SIG-M5 treated with dmso at 0.1 percent for 504 hours (cell line): ENCODE data around the gene TTC28.
"Not testable (repeated sequence)": the region's sequence is repeated elsewhere in the genome, so short reads cannot be mapped to it uniquely, and the experiment has no call there.

Experiments
- DNase-seq: peaks from one replicate; lab custom pipeline; 2025; ENCODE audit not compliant: unreplicated experiment; lab: John Stamatoyannopoulos, UW

TTC28 gene

DNA sequence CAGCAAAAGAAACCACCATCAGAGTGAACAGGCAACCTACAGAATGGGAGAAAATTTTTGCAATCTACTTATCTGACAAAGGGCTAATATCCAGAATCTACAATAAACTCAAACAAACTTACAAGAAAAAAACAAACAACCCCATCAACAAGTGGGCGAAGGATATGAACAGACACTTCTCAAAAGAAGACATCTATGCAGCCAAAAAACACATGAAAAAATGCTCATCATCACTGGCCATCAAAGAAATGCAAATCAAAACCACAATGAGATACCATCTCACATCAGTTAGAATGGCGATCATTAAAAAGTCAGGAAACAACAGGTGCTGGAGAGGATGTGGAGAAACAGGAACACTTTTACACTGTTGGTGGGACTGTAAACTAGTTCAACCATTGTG, 188.4 kb downstream of the TTC28 start:
- DNase-seq, result not testable (repeated sequence)

DNA sequence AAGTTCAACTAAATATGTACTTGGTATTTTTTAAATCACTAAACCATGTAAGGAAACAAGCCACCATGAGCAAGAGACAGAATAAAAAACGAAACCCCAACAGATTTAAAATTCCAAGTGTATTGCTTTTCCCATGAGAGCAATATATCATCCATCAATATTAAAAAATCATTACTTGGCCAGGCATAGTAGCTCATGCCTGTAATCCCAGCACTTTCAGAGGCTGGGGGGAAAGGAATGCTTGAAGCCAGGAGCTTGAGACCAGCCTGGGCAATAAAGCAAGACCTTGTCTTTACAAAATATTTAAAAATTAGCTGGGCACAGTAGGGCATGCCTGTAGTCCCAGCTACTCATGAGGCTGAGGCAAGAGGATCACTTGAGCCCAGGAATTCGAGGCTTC, 190.8 kb downstream of the TTC28 start:
- DNase-seq, result no peak

DNA sequence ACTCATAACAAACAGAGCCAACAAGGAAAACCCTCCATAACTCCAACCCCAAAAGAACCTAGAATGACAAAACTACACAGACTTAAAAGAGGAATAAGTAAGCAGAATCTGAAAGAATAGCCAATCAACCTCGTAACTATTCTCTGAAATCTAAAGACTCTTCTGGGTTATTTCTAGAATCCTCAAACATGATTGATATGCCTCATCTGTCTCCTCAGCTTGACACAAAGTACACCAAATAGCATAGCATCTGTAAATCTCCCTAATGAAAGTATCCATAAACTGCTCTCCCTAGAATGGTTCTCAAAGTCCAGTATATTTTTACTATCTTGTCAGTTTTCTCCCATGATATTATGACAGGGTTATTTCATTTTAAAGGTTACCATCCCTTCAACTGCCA, 195.0 kb downstream of the TTC28 start:
- DNase-seq, result no peak

DNA sequence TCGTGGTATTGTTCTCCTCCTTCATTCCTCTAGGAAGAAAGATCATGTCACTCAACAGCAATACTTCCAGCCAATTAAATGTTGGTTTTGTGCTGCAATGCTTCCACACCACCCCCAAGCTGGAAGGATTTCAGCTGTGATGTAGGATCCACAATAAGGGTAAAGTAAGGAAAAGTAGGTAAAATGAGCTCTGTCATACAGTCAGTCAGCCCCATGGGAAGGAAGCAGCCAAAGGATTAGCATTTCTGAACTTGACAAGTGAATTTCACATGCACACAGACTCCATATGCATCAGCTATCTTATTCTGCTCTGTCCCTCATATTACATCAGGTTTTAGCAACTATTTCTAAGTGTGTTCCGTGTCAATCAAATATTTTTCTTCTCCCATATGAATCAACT, 197.9 kb downstream of the TTC28 start:
- no peak for DNase-seq

DNA sequence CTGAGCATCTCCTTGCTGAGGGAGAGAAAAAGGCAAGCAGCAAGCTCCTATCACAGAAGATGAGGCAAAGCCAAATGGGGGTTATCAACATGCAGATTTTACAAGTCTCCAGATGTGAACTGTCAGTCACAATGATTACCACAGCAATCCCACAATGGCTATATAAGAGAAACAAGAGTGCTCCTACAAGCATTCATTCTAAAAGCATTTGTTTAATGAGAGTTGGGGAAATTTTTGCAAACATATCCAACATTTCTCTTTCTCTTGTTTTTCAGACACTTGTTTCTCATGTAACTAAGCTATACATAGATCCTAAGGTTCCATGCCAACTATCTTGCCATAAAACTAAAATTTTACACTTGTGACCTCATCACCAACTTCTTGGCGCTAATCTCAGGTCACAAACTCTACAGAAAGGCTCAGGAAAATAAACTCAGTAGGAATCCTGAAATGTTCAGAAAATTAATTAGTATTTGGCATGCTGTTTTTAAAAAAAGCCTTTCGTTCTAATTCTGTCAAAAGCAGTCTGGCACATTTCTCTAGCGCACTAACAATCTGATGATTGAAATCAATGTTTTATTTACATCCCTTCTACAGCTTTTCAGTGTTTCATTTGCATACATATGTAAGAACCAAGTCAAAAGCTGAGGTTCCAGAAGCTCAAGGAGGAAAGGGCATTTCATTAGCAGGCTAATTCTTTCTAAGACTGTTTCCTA, 199.5 kb downstream of the TTC28 start:
- no peak for DNase-seq

DNA sequence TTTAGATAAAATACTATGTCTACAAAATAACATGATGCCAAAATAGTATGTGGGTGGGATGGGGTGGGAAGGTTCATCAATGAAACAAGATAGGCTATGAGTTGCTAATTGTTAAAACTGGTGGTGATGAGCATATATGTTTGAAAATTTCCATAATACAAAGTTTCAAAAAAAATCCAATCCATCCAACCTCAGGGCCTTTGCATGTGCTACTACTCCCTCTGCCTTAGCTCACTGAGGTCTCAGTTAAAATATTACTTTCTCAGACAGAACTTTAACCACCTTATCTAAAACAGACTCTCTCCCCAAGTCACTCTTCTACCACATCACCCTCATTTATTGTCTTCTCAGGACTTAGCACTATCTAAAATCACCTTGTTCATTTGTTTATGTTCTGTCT, 201.1 kb downstream of the TTC28 start:
- no peak for DNase-seq

DNA sequence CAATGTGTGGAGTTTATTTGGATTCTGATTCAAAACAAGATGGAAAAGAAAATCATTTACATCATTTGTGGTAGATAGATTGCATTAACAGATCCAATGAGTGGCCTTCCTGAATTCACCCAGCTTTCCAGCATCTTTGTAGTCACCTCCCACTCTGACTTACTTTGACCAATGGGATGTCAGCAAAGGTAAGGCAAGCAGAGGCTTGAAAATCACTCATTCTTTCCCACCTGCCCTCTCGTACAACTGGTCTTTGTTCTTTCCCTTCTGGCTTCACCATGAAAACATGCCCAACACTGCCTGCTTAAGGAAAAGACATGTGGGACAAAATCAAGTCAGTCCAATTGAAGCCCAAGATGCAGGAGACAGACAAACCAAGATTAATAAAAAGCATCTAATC, 202.1 kb downstream of the TTC28 start:
- no peak for DNase-seq

DNA sequence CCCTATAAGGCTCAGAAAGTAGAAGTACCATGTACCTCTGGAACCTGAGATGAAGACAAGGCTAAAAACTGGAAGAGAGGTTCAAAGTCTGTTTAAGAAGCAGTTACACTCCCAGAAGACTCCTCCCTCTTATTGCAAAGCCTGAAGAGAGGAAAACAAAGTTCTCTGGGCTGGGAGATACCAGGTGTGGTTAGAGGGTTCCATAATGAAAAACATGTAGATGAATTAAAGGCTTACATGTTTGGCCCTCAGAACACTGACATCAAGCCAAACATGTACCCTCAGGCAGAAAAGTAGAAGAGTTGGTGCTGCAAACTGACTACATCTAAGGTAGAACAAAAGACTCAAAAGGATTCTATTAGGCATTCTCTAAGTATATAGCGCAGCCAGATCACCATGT, 205.3 kb downstream of the TTC28 start:
- no peak for DNase-seq

DNA sequence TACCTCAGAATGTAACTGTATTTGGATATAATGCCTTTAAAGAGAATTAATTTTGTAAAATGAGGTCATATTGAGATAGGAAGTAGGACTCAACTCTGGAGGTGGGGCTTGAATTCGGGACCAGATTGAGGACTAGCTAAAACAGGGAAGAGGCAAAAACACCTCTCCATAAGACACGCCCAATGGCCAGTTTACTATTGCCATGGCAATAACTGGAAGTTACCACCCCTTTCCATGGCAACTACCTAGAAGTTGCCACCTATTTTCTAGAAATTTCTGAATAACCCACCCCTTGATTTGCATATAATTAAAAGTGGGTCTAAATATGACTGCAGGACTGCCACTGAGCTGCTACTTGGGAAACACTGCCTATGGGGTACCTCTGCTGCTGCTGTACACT, 206.4 kb downstream of the TTC28 start:
- no peak for DNase-seq

DNA sequence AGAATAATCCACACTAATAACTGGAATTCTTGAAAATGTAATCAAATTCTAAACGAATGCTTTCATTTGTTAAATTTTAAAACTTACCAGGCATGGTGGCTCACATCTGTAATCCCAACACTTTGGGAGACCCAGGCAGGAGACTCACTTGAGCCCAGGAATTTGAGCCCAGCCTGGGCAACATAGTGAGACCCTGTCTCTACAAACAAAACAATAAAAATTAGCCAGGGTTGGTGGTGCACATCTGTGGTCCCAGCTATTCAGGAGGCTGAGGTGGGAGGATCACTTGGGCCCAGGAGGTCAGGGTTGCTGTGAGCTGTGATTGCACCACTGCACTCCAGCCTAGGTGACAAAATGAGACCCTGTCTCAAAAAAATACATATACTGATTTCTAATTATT, 212.6 kb downstream of the TTC28 start:
- DNase-seq, result not testable (repeated sequence)

DNA sequence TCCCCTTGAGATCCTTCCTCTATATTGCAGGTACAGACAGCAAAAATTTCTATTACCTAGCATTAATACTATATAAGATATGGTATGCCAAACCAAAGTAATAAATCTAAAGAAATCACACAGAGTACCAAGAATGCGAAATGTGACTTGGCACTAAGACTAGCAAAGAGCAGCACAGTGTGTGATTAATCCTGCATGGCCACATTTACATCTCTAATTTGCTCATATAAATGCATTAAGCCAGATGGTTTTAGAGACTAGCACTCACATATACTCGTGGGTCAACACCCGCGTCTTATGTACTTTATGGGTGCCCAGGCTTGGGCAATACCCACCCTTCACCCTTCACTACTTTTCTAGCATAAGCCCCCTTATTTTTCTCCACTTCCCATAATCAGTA, 213.2 kb downstream of the TTC28 start:
- no peak for DNase-seq

DNA sequence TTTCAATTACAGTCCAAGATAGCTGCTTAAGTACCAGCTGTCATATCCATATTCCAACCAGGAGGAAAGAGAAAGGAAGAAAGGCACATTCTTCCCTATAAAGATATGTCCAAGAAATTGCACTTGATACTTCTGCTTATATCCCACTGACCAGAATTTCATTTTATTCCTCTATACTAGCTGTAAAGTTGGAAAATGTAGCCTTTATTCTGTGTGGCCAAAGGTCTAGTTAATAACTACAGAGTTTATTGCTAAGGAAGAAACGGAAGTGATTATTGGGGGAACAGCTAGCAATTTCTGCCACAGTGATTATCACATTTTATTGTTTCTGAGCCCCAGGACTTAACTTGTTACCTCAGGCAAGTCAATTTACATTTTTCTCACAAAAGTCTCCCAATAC, 213.8 kb downstream of the TTC28 start:
- DNase-seq, result no peak

DNA sequence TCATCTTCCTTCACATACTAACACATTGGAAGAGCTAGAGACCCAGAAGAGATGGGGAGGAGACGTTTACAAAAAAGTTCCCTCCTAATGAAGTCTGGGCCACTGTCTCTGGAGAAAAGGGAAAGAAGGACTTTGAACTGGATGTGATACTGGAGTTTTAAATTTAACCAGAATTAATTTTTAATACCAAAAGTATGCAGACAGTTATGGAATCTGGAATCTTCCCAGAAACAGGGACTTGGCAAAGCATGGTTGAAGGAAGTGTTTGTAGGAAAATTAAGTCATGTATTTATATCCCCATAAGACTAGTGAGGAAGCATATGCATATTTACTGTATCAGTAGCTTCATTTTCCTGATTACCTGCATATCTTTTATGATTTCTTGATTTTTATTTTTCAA, 215.5 kb downstream of the TTC28 start:
- no peak for DNase-seq

DNA sequence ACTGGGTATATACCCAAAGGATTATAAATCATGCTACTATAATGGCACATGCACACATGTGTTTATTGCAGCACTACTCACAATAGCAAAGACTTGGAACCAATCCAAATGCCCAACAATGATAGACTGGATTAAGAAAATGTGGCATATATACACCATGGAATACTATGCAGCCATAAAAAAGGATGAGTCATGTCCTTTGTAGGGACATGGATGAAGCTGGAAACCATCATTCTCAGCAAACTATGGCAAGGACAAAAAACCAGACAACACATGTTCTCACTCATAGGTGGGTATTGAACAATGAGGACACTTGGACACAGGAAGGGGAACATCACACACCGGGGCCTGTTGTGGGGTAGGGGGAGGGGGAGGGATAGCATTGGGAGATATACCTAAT, 216.2 kb downstream of the TTC28 start:
- DNase-seq, result not testable (repeated sequence)

DNA sequence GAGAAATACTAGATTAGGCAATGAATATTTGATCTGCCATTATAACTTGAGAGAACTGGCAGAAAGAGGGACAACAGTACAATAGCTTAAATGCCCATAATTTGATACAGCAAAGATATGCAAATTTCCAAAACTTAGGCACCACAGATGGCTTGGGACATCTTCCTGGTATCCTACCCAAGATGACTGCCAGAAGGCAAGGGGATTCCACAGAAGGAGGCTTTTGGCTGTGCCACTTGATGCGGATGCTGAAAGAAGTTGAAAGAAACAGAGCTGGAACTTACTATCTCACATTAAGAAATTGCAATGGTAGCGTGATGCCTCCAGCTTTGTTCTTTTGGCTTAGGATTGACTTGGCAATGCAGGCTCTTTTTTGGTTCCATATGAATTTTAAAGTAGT, 216.7 kb downstream of the TTC28 start:
- DNase-seq, result no peak

DNA sequence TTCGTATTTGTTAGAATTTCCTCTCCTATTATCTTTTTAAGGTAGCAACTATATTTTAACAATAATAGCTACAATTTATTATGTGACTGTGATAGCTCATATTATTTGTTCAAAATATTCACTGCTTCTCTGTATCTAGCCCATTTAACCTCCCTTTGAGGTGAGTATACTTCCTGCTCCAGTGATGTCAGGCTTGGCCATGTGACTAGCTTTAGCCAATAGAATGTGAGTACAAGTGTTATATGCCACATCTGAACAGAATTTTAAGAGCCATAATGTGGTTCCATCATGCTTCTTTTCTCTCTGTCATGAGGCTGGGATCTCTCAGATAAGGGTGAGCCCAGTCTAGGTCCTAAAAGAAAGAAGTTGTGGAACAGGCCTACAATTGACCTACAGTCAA, 217.6 kb downstream of the TTC28 start:
- no peak for DNase-seq

DNA sequence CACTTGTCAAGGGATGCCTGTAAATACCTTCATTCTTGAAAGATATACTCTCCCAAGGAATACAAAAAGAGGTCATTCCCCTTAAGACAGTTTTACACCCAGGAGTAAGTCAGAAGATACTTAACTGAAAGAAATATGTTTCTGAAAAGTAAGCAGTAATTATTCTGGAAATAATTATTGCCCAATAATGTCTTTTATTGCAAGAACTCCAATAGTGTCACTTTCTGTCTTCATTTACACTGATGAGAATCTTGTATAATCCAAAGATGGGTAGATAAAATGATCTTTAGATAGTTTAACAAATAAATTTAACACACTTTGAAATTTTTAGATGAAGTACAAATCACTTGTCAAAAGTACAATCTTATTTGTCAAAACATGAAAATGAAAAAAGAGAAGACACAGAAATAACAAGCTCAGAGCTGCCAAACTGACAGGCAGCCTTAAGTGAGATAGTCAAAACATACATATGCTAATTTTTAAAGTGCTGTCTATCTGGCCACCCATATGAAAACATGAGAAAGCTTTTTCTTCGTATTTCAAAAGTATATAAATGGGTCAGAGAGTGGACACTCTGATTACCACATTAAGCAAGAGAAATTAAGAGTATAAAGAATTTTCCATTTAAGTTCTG, 225.1 kb downstream of the TTC28 start:
- DNase-seq, result no peak

DNA sequence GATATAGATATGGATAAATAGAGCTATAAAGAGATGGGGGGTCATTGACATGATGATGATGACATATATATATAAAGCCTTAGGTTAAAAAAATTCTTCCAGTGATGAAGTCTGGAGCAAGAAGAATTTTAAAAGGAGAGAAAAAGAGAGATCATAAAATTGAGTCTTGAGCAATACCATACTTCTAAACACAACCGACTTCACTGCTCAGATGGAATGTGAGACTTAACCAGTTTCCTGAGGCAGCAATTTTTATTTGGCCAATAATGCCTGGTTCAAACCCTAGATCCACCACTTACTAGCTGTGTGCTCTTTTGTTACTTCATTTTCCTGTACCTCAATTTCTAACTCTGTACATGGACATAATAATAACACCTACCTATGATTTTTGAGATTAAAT, 229.5 kb downstream of the TTC28 start:
- no peak for DNase-seq

DNA sequence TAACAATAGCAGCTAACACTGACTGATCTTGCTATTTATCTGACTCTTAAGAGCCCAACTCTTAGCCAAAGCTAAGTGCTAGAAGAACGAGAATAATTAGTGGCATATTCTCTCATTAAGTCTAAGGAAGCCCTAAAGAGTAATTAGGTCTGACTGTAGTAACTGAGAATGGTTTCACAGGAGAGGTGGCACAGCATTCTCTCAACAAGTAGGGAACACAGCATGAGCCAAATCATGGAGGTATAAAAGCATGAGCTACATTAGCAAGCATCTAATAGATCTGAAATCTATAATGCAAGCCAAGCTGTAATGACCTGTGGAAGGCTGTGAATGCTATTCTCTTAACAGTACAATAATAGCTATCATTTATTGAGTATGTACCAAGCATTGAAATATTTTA, 230.6 kb downstream of the TTC28 start:
- no peak for DNase-seq

DNA sequence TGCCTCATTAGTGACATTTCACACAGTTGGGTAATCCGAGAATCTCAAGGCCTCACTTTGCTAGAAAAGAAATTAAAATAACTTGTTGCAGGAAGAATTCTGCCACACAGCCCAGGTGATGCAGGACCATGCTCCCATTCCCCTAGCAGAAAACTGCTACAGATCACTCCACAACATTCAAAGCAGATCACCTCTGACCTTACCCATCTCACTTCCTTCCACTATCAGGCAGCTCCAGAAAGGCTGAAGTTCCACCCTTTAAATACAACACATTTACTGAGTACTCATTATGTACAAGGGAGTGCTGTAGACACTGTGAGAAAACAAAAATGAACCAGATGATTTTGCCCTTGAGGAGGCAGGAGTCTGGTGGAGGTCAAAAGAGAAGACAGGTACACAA, 231.0 kb downstream of the TTC28 start:
- no peak for DNase-seq

DNA sequence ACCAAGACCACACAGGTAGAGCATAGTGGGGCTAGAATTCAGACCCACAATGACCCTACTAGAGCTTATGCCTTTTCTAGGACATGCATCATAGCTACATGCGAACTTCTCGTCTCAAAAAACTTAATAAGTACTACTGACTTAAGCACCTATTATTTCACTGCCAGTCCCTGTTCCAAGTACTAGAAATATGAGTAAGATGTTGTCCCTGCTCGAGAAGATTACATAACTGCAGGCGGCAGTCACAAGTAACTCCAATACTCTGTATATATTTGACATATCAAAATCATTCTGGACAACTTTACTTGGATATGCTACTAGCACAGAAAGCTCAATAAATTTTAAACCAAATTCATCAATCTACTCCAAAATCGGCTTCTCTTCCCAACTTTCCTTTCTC, 235.0 kb downstream of the TTC28 start:
- no peak for DNase-seq

DNA sequence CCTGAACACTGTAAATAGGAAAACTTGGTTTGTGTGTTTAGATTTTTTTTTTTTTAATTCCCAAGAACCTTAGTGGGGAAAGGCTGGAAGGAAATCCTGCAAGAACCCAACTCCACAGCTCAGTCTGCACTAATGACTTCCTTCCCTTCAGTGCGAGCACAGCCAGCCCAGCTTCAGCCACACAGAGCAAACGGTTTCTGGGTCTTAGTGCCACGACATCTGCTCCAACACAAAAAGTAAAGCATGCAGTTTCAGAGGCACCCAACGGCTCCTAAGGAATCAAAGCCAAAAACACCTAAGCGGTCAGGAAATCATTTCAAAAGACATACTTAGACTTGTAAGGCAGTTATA, 236.1 kb downstream of the TTC28 start:
- DNase-seq, result no peak
